Measurements from ENCODE around the gene FAM167B. TPM values are rescaled to one million over a fixed set of nuclear protein-coding genes. Genes with fewer than 3 reads are reported as not detected.

The FAM167B gene
- 1 to 10 TPM in 3 of 4 donors, under 1 TPM in 1; 0.83 to 6.7 (median 4.7) TPM for total RNA-seq

- TF ChIP-seq EP300 (IDR thresholded peaks at IDR 0.05), result peak; percentile 34
- peak; percentile 72 to 74 for TF ChIP-seq POLR2AphosphoS5 (IDR thresholded peaks at IDR 0.05)
- TF ChIP-seq POLR2A (IDR thresholded peaks at IDR 0.05; ENCODE audit: low read depth), result no peak
- Histone ChIP-seq H3K4me1 (peaks cover 55 to 68% (median 65%) of the 10 kb centered on the region in 4 donors), H3K27ac (replicated peaks in 1 of 4) (peak within 1 kb of the TSS; percentile 48 to 73 (median 62)), H3K36me3 (no peaks in the 10 kb centered on the region), H3K27me3 (no peaks in the 10 kb centered on the region), H3K4me3 (peak within 1 kb of the TSS in 1 of 4 donors; percentile 29), H3K9me3 (no peaks in the 10 kb centered on the region)
- intact Hi-C loops (cut with DNase I), result no loop called here
- DNase-seq (ENCODE audit: extremely low spot score), result no peak
- WGBS, result 27% methylated on average over 2 of the region's 3 CpGs
Measured at GRCh38 chr1:32246888-32247273, at the start of gene FAM167B. FAM167B (plus strand) TSS chr1:32247222; CDS start chr1:32247422, 200 bp downstream.

DNA sequence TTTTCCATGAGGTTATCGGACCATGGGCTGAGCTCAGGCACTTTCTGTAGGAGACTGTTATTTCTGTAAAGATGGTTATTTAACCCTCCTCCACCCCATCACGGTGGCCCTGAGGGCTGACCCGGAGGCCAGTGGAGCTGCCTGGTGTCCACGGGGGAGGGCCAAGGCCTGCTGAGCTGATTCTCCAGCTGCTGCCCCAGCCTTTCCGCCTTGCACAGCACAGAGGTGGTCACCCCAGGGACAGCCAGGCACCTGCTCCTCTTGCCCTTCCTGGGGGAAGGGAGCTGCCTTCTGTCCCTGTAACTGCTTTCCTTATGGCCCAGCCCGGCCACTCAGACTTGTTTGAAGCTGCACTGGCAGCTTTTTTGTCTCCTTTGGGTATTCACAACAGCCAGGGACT, 49.2 kb upstream of the FAM167B start:
- H3K27me3 ChIP-seq, result no peaks in the 10 kb centered on the region
- no peak for DNase-seq (ENCODE audit: extremely low spot score)
- WGBS, result 68% methylated on average over 6 of the region's 6 CpGs
- intact Hi-C loops (cut with DNase I), result no loop called here
- TF ChIP-seq POLR2AphosphoS5 (IDR thresholded peaks at IDR 0.05) (no peak), EP300 (IDR thresholded peaks at IDR 0.05) (no peak)
- H3K4me3 ChIP-seq, result no peak overlapping the region
- peak overlapping the region in 1 of 4 donors; percentile 18 for H3K27ac ChIP-seq (replicated peaks in 1 of 4)
- H3K4me1 ChIP-seq, result peaks cover 29 to 39% (median 31%) of the 10 kb centered on the region in 4 donors
- peaks cover 42 to 57% (median 53%) of the 10 kb centered on the region in 4 donors for H3K36me3 ChIP-seq
- no peaks in the 10 kb centered on the region for H3K9me3 ChIP-seq

DNA sequence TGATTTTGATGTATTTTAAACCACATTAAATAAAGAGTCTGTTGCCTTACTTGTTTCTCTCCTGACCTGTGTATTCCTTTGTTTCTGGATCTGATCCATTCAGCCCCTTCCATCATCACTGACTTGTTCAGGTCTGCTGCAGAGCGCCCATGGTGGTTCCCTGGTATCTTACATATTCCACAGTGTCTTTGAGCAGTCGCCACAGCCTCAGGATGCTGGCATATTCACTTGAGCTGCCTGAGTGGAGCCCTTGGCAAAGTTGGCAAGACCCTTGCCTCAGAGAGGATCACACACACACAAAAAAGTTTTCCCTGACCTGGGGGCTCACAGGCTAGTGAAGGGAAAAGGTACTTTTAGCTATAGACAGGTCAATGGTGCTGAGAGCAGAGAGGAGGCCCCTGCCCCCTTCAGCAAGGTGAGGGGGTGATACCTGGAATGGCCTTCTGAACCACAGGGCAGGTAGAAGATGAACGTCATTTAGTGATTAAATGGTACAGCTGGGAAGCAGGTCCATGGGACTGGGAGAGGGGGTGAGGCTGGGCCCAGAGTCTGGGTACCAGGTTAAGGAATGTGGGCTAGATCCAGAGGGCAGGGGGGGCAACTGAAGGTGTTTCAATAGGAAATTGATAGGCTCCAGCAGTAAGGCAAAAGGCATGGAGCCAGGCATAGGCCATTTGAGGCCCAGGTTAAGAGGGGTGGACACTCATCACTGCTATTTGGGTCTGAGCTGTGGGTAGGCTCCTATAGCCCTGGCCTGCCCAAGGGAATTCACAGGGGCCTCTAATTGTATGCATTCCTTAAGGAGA, 48.6 kb upstream of the FAM167B start:
- H3K27me3 ChIP-seq, result no peaks in the 10 kb centered on the region
- H3K4me3 ChIP-seq, result no peak overlapping the region
- peak overlapping the region in 2 of 4 donors; percentile 86 to 90 for H3K27ac ChIP-seq (replicated peaks in 1 of 4)
- no peak for DNase-seq (ENCODE audit: extremely low spot score)
- H3K36me3 ChIP-seq, result peaks cover 36 to 51% (median 47%) of the 10 kb centered on the region in 4 donors
- TF ChIP-seq POLR2A (IDR thresholded peaks at IDR 0.05; ENCODE audit: low read depth) (no peak), EP300 (IDR thresholded peaks at IDR 0.05) (no peak), POLR2AphosphoS5 (IDR thresholded peaks at IDR 0.05) (no peak), CTCF (IDR thresholded peaks at IDR 0.05) (no peak)
- H3K4me1 ChIP-seq, result peaks cover 29 to 39% (median 31%) of the 10 kb centered on the region in 4 donors
- no peaks in the 10 kb centered on the region for H3K9me3 ChIP-seq
- intact Hi-C loops (cut with DNase I), result no loop called here
- WGBS, result 78% methylated on average over 3 of the region's 3 CpGs

- H3K4me3 ChIP-seq, result peak overlapping the region in 2 of 4 donors; percentile 67 to 68
- H3K36me3 ChIP-seq, result peaks cover 28 to 43% (median 40%) of the 10 kb centered on the region in 4 donors
- no peak for DNase-seq (ENCODE audit: extremely low spot score)
- 67% methylated on average over 2 of the region's 4 CpGs for WGBS
- TF ChIP-seq POLR2AphosphoS5 (IDR thresholded peaks at IDR 0.05) (no peak), EP300 (IDR thresholded peaks at IDR 0.05) (no peak), CTCF (IDR thresholded peaks at IDR 0.05) (no peak), POLR2A (IDR thresholded peaks at IDR 0.05; ENCODE audit: low read depth) (no peak)
- no peaks in the 10 kb centered on the region for H3K9me3 ChIP-seq
- peak overlapping the region; percentile 84 to 90 (median 88) for H3K27ac ChIP-seq (replicated peaks in 1 of 4)
- intact Hi-C loops (cut with DNase I), result no loop called here
- H3K27me3 ChIP-seq, result no peaks in the 10 kb centered on the region
- H3K4me1 ChIP-seq, result peaks cover 29 to 39% (median 31%) of the 10 kb centered on the region in 4 donors
Measured at GRCh38 chr1:32199043-32199716, 47.8 kb upstream of the FAM167B start.

GRCh38 chr1:32199717-32200072, 47.3 kb upstream of the FAM167B start:
- H3K4me1 ChIP-seq, result peaks cover 31 to 40% (median 32%) of the 10 kb centered on the region in 4 donors
- no peaks in the 10 kb centered on the region for H3K27me3 ChIP-seq
- no peak for DNase-seq (ENCODE audit: extremely low spot score)
- no peak for TF ChIP-seq POLR2A (IDR thresholded peaks at IDR 0.05; ENCODE audit: low read depth)
- no peak for TF ChIP-seq EP300 (IDR thresholded peaks at IDR 0.05)
- peak; percentile 19 to 27 for TF ChIP-seq POLR2AphosphoS5 (IDR thresholded peaks at IDR 0.05)
- no peak for TF ChIP-seq CTCF (IDR thresholded peaks at IDR 0.05)
- H3K4me3 ChIP-seq, result peak overlapping the region; percentile 66 to 73 (median 68)
- intact Hi-C loops (cut with DNase I), result no loop called here
- peaks cover 23 to 38% (median 35%) of the 10 kb centered on the region in 4 donors for H3K36me3 ChIP-seq
- H3K27ac ChIP-seq (replicated peaks in 1 of 4), result peak overlapping the region; percentile 84 to 90 (median 88)
- 49% methylated on average over 6 of the region's 6 CpGs for WGBS
- H3K9me3 ChIP-seq, result no peaks in the 10 kb centered on the region
